DMS153 (cell line): ENCODE measurements around the gene SLC7A1.

Experiments
- DNase-seq: peaks from one replicate; lab custom pipeline; 2025; lab: John Stamatoyannopoulos, UW

SLC7A1 gene

GRCh38 chr13:29510651-29511084 is 84.8 kb downstream of the SLC7A1 start:
- DNase-seq: no peak

GRCh38 chr13:29509999-29510589 is 85.4 kb downstream of the SLC7A1 start:
- no peak for DNase-seq

DNA sequence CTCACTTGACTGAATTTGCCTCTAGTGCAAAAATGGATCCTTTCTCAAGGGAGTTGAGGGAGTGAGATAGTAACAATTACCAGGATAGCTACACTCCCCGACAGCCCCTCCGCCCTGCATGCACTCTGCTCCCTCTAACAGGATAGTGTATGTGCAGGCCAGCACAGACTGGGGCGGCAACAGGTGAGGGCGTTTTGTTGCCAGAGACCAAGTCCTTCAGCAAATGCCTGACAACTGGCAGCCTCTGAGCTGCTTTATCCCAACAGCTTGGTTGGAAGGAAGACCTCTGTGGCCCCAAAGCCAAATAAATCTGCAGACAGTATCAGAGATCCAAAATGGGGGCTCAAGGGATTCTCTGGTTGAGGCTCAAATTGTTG is 86.6 kb downstream of the SLC7A1 start:
- no peak for DNase-seq

GRCh38 chr13:29508130-29508875 is 87.2 kb downstream of the SLC7A1 start:
- DNase-seq: peak; percentile 57

- peak; percentile 40 for DNase-seq
Measured at GRCh38 chr13:29507356-29507755, 88.1 kb downstream of the SLC7A1 start.

DNA sequence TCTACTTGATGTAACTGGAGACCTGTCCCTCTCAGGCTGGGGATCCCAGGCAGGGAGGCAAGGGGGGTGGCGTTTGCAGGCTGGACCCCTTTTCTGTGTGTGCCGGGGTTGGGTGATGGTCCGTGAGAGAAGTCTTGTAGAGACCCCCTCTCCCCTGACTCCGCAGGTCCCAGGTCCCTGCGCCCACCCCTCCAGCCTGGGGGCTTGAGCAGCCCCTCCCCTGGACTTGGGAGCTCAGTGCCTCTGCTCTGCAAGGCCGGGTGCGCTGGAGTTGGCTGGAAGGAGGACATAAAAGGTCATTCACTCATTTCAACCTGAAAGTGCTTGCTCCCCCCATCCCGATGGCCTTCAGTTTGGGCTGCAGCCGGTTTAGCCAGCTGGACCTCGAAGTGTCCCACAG is 89.5 kb downstream of the SLC7A1 start:
- DNase-seq: no peak

DNA sequence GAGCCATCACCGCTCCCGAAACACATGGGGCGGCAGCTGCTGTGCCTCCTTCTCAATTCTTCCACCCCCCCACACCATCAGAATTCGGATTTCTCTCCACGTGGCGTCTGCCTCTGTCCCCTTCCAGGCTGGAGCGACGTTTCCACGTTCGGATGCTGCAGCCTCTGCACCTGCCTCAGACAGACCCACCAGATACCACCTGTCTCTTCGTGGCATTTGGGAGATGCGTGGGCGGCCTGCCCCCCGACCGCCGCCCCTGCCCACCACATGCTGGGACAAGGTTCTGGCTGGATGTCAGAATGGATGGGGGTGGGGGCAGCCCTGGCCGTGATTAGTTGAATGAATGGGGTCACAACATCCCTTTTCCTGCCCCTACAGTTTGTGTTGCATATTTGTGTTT is 90.0 kb downstream of the SLC7A1 start:
- no peak for DNase-seq

- no peak for DNase-seq
Measured at GRCh38 chr13:29504691-29505090, 90.8 kb downstream of the SLC7A1 start.

- DNase-seq: no peak
Measured at GRCh38 chr13:29503041-29503837, 92.2 kb downstream of the SLC7A1 start.

DNA sequence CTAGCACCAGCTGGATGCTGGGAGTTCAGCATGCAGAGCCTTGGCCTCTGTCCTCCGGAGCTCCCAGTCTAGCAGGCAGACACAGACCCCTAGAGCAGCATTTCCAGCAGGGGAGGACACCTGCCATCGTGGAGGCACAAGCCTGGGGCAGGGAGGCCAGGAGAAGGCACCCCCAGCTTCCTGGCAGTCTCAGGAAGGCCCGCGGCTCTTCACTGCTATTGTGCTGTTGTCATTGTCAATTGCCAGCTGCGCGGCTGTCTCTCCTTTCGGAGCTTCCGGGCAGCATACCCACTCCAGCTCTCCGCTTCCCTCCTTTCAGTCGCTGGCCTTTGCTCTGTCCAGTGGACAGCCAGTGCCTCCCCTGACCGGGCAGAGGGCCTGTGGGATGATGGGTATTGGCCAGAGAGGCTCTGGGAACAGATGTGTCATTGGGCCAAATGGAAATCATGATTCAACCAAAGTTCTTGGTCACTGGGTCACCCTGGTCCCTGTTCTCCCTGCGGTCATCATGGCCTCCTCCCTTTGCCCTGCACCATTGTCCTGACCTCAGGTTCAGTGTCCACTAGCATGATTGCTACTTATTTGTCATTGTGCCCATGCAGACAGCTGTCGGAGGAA is 93.0 kb downstream of the SLC7A1 start:
- DNase-seq: no peak

- no peak for DNase-seq
Measured at GRCh38 chr13:29501674-29502073, 93.8 kb downstream of the SLC7A1 start.

DNA sequence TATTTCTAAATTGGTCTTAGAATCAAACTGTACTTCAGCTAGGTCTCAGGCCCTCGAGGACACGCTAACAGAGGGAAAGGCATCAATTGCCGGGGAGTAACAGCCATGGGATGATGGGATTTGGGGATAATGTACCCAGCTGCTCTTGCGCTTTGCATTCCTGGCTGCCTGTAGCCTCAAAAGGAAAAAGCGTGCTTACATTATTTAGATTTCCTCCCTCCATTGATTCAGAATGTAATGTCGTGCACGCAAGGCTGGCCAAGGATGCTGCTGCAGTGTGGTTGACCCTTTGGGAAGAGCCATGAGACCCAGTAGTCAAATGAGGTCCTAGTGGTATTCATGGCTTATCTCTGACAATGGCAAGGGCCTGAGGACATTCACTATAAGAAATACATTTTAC is 95.1 kb downstream of the SLC7A1 start:
- no peak for DNase-seq

DNA sequence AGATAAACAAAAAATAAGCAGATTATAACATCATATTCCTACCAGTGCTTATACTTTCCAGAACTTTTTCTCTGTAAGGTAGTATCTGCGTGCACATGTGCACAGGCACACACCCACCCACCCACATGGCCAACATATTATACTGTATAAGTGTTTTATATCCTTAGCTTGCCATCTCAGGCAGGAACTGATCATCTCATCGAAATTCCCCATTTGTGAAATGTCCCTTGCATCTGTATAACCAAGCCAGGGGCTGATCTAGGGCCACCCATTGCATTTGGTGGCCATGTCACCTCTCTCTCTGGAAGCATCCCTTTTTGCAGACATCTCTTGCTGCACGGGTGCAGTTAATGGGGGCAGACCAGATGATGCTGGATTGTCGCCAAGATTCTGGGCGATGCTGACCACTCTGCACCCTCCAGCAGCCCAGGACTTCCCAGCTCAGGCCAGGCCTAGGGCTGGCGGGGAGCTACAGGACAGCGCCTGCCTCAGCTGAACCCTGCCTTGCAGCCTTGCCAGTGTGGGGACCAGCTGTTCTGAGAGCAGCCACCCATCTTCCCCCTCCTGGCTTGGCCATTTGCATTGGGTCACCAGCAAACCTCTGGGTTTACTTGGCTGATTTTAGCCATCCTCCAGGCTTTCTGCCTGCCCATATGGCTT is 95.9 kb downstream of the SLC7A1 start:
- no peak for DNase-seq

- no peak for DNase-seq
Measured at GRCh38 chr13:29498426-29499040, 97.0 kb downstream of the SLC7A1 start.

GRCh38 chr13:29497137-29497654 is 98.3 kb downstream of the SLC7A1 start:
- DNase-seq: no peak

GRCh38 chr13:29496241-29496712 is 99.2 kb downstream of the SLC7A1 start:
- no peak for DNase-seq

GRCh38 chr13:29494520-29494919 is 101.0 kb downstream of the SLC7A1 start:
- DNase-seq: no peak

DNA sequence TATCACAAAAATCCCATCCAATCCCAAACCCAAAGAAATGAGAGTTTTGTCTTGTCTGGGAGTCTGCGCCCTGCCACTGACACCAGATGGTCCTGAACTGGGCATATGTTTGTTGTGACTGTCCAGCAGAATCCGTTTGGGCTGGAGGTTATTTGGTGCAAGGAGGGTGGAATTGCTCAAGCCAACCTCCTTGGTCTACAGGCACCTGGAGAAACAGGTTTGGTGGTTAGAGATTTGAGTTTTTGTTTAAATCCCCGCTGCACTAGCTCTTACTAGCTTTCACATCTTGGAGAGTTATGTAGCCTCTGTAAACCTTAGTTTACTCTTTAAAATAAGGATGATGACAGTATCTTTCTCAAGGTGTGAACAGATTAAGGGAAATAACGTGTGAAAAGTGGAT is 101.7 kb downstream of the SLC7A1 start:
- DNase-seq: no peak

DNA sequence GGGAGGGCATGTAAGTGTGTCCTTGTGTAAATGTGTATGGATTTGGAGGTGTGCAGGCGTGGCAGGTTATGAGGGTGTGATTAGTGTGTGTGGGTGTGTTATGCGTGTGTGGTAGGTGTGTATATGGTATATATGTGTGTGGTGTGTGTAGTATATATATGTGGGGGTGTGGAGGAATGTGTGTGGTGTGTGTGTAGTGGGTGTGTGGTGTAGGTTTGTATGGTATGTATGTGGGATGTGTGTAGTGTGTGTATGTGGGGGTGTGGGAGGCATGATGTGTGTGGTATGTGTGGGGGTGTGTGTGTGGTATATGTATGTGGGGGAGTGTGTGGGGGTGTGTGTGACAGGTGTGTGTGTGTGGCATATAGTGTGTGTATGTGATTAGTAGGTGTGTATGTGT is 104.2 kb downstream of the SLC7A1 start:
- DNase-seq: no peak

DNA sequence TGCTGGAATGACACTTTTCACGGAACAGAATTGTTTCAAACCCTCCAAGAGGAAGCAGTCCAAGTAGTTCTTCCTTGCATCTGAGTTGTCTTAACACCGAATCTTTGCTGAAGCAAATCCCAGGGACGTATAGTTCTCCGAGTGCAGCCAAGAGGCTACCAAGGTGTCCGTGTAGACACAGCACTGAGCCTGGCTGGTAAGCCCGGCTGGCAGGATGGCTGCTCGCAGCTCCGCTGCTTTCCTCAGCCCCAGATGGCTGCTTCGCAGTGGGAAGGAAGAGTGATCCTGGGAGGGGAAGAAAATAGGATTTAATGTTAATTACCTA is 105.0 kb downstream of the SLC7A1 start:
- DNase-seq: no peak
